Measurements from ENCODE around the gene UCHL1.
"Not testable (repeated sequence)": the region's sequence is repeated elsewhere in the genome, so short reads cannot be mapped to it uniquely, and the experiment has no call there.

The UCHL1 gene

DNA sequence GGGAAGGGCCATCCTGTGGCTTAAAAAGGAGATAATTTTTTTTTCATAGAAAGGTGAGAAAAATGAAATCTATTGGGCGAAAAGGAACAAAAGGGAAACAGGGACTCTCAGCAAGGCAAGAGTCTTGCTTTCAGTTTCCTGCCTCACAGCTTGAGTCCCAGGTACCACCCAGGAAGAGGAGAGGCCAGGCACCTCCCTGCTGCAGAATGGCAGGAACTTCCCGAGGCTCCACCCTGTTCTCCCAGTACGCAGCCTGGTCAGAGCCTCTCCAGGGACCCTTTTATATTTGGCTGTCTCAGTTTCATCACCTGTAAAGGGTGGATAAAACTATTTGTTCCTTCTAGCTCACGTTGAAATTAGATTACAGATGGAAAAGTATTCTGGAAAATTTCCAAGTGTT is 33.8 kb downstream of the UCHL1 start:
- DNase-seq (ENCODE audit: low spot score): no peak

DNA sequence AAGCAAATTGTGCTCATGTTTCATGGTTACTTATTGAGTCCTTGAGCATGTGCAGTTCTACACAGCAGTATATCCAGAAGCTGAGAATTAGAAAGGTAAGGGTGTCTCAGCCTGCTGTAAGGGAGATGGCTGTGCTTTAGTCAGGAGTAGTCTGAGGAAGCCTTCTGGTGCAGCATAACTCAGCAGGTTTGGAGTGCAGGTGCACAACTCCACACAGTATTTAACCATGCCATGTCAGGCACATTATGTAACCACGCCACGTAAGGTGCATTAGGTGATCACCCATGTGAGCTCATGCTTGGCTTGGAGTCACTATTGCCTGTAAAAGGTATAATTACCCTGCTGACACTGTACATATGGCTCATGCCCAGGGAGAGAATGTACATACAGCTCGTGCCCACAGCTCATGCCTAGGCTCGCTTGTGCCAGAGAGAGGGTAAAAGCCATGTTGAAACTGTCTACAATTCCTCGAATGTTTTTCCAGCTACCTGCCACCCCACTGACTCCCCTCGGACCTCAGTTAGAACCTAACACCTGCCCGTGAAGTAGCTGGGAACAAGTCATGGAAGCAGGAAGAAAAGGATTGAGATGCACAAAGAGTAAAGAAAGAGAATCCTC is 37.8 kb downstream of the UCHL1 start:
- DNase-seq (ENCODE audit: low spot score): no peak

DNA sequence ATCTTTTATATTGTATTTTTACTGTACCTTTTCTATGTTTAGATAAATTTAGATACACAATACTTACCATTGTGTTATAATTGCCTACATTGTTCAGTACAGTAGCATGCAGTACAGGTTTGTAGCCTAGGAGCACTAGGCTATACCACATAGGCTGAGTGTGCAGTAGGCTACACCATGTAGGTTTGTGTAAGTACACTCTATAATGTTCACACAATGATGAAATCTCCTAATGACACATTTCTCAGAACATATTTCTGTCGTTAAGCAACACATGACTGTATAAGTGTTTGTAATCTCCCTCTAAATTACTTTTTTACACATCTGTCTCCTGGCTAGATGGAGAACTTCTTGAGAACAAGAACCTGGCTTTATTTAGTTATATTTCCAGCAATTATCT is 40.3 kb downstream of the UCHL1 start:
- DNase-seq (ENCODE audit: low spot score): no peak

DNA sequence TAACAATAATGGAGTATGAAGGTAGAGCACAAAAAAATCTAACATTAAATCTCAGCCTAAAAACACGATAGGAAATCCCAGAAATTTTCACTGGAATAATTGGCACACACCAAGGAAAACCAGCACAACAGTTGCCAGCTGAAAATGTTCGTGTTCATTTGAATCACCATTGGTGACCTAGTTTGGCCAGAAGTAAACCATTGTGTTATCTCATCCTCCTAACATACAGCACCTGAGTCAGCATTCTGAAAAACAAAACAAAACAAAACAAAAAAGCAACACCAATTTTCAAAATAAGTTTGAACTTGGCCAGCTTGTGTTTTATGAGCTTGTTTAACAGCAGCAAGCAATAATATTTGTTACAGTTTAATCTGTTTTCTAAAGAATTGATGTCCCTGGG is 41.1 kb downstream of the UCHL1 start:
- no peak for DNase-seq (ENCODE audit: low spot score)

DNA sequence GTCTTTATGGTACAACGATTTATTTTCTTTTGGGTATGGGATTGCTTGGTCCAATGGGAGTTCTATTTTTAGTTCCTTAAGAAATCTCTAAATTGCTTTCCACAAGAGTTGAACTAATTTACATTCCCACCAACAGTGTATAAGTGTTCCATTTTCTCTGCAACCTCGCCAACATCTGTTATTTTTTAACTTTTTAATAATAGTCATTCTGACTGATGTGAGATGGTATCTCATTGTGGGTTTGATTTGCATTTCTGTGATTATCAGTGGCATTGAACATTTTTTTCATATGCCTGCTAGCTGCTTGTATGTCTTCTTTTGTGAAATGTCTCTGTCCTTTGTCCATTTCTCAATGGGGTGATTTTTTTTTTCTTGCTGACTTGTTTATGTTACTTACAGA is 42.8 kb downstream of the UCHL1 start:
- DNase-seq (ENCODE audit: low spot score): no peak

DNA sequence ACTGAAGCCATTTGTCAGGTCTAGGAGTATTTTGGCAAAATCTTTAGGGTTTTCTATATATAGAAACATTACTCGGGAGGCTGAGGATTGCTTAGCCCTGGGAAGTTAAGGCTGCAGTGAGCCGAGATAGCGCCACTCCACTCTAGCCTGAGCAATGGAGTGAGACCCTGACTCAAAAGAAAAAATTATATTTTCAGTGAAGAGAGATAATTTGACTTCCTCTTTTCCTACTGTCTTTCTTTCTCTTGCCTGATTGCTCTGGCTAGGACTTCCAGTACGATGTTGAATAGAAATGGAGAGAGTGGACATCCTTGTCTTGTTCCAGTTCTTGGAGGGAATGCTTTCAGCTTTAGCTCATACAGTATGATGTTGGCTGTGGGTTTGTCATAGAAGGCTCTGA is 44.4 kb downstream of the UCHL1 start:
- no peak for DNase-seq (ENCODE audit: low spot score)

DNA sequence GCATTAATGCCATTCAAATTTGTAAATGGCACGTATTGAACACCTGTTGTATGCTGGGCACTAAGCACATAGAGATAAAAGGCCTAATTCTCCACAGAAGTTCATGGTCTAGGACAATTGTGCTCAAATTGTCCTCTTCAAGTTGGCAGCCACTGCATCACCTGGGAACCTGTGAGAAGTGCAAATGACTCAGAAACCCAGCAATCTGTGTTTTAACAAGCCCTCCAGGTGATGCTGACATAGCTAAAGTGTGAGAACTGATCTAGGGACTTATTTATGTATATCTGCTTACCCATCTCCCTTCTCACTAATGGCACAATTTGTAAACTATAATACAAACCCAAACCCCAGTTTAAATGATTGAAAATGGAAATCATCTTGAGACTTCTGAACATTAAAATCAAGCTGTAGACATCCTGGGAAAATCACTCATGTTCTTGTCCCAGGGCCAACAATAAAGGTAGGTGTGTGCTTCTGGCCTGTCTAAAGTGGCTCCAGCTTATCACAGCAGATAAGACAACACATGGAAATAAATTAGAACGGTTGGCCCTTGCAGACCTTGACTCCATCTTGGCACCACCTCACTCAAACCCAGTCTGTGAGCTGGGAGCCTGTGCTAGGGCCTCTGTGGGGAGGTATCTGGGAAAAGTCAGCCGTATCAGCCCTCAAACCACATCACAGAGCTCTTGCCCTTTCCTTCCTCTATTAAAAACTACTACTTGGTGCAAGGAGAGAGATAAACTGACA is 46.8 kb downstream of the UCHL1 start:
- DNase-seq (ENCODE audit: low spot score): no peak

DNA sequence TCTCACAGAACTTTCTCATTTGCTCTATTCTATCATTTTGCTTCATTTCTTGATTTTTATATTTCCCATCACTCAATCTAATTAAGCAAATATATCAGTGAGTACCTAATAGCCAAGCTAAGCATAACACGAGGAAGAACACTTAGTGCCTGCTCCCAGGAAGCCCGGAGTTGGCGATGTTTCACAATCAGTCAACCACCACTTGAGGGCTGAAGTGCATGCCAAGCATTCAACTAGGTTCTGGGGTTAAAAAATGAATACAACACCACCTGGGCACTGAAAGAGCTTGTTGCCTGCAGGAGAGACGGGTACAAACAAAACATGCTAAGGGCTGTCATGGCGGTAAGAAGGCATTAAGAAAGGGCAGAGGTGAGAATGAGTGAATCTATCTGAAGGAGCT is 47.5 kb downstream of the UCHL1 start:
- no peak for DNase-seq (ENCODE audit: low spot score)

DNA sequence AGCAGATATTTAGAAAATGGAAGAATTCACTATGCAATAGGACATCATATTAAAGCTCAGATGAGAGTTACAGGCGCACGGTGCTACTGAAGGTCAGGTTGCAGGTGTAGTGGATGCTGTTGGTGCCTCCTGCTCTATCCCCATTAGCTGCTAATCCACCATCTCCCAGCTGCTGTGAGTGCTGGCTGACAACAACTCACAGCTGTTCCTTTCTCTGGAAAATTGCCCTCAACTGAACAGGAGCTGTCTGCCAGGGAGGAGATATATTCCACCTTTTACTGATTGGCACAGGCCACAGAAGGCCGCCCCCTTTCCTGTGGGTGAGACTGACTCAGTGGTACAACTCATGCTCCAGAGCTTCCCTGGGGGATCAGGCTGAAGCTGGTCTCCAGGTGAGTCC is 48.7 kb downstream of the UCHL1 start:
- DNase-seq (ENCODE audit: low spot score): no peak

DNA sequence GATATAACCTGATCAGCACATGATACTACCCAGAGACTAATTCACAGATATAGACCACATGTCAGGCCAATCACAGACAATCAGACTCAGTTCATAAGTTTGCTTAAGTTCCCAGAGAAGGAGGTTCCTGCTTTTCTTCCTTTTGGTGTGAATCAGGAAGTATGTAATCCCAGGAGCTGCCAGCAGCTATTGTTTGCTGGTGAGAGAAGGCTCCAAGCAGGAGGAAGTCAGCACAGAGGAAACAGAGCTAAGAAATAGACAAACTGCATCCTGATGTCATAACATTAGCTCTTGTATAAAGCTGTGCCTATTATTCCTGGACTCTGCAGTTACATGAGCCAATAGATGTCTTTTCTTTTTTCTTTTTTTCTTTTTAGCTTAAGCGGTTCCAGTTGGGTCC is 50.9 kb downstream of the UCHL1 start:
- DNase-seq (ENCODE audit: low spot score): no peak

DNA sequence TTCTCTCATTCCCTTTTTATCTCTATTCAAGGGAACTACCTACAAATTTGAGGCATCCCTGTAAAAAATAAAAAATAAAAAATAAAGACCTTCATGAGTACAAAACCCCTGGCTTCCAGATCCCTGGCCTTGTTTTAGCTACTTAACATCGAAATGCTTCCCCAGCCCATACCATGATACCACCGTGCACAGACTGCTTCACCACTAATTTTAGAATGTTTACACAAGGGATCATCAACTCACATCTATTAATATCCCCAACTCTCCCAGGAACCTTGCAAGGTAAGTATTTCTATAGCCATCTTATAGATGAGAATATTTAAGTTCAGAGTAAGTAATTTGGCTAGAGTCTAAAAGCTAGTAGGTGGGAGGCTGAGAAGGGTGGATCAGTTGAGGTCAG is 51.7 kb downstream of the UCHL1 start:
- DNase-seq (ENCODE audit: low spot score): no peak

DNA sequence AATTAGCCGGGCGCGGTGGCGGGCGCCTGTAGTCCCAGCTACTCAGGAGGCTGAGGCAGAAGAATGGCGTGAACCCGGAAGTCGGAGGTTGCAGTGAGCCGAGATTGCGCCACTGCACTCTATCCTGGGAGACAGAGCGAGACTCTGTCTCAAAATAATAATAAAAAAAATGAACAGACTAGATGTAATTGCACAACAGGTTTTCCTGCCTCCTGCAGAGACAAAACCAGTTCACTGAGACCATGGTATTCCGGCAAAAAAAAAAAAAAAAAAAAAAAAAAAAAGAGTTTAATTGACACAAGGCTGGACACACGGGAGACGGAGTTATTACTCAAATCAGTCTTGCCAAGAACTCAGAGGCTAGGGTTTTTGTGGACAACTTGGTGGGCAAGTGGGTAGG is 58.7 kb downstream of the UCHL1 start:
- DNase-seq (ENCODE audit: low spot score): not testable (repeated sequence)

DNA sequence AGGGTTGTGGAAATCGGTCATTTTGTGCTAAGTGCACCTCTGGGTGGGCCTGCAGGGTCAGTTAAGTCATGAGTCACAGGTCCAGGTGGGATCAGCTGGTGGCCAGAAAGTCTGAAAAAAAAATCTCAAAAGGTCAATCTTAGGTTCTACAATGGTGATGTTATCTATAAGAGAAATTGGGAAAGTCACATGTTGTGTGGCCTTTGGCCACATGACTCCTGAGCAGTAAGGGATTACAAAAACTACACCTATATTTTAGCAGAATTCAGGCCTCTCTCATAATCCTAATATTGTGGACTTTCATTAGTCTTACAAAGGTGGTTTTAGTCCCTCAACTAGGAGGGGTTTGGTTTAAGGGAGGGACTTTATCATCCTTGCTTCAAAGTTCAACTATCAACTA is 59.1 kb downstream of the UCHL1 start:
- no peak for DNase-seq (ENCODE audit: low spot score)
